ENCODE data around the gene SKOR1.

Gene SKOR1

GRCh38 chr15:67784090-67784781, 41.1 kb upstream of the SKOR1 start:
- no peak overlapping the region for H3K4me3 ChIP-seq (ENCODE audit: low read depth, low read length)
- H3K27me3 ChIP-seq (ENCODE audit: control insufficient read depth, insufficient read depth, low read length): no peaks in the 10 kb centered on the region
- H3K36me3 ChIP-seq (ENCODE audit: control insufficient read depth, insufficient read depth, low read length): no peaks in the 10 kb centered on the region
- no peak overlapping the region for H3K9ac ChIP-seq (ENCODE audit: low read depth, low read length)
- no peaks in the 10 kb centered on the region for H3K9me3 ChIP-seq (ENCODE audit: control insufficient read depth, insufficient read depth, low read length)
- H3K4me1 ChIP-seq (ENCODE audit: control insufficient read depth, insufficient read depth, low read length): peaks cover 23% of the 10 kb centered on the region

GRCh38 chr15:67784856-67785430, 40.4 kb upstream of the SKOR1 start:
- Histone ChIP-seq H3K9ac (ENCODE audit: low read depth, low read length) (no peak overlapping the region), H3K27me3 (ENCODE audit: control insufficient read depth, insufficient read depth, low read length) (no peaks in the 10 kb centered on the region), H3K36me3 (ENCODE audit: control insufficient read depth, insufficient read depth, low read length) (no peaks in the 10 kb centered on the region), H3K9me3 (ENCODE audit: control insufficient read depth, insufficient read depth, low read length) (no peaks in the 10 kb centered on the region), H3K4me1 (ENCODE audit: control insufficient read depth, insufficient read depth, low read length) (peaks cover 19% of the 10 kb centered on the region), H3K4me3 (ENCODE audit: low read depth, low read length) (no peak overlapping the region)

GRCh38 chr15:67785431-67785830, 39.9 kb upstream of the SKOR1 start:
- Histone ChIP-seq H3K4me3 (ENCODE audit: low read depth, low read length) (no peak overlapping the region), H3K9me3 (ENCODE audit: control insufficient read depth, insufficient read depth, low read length) (no peaks in the 10 kb centered on the region), H3K27me3 (ENCODE audit: control insufficient read depth, insufficient read depth, low read length) (no peaks in the 10 kb centered on the region), H3K4me1 (ENCODE audit: control insufficient read depth, insufficient read depth, low read length) (peaks cover 19% of the 10 kb centered on the region), H3K9ac (ENCODE audit: low read depth, low read length) (no peak overlapping the region), H3K36me3 (ENCODE audit: control insufficient read depth, insufficient read depth, low read length) (no peaks in the 10 kb centered on the region)

GRCh38 chr15:67786646-67787045, 38.7 kb upstream of the SKOR1 start:
- H3K4me1 ChIP-seq (ENCODE audit: control insufficient read depth, insufficient read depth, low read length): peaks cover 31% of the 10 kb centered on the region
- H3K36me3 ChIP-seq (ENCODE audit: control insufficient read depth, insufficient read depth, low read length): no peaks in the 10 kb centered on the region
- H3K9ac ChIP-seq (ENCODE audit: low read depth, low read length): no peak overlapping the region
- no peak overlapping the region for H3K4me3 ChIP-seq (ENCODE audit: low read depth, low read length)
- H3K9me3 ChIP-seq (ENCODE audit: control insufficient read depth, insufficient read depth, low read length): no peaks in the 10 kb centered on the region
- no peaks in the 10 kb centered on the region for H3K27me3 ChIP-seq (ENCODE audit: control insufficient read depth, insufficient read depth, low read length)

GRCh38 chr15:67788986-67789385, 36.3 kb upstream of the SKOR1 start:
- no peaks in the 10 kb centered on the region for H3K27me3 ChIP-seq (ENCODE audit: control insufficient read depth, insufficient read depth, low read length)
- peaks cover 31% of the 10 kb centered on the region for H3K4me1 ChIP-seq (ENCODE audit: control insufficient read depth, insufficient read depth, low read length)
- no peak overlapping the region for H3K9ac ChIP-seq (ENCODE audit: low read depth, low read length)
- no peaks in the 10 kb centered on the region for H3K36me3 ChIP-seq (ENCODE audit: control insufficient read depth, insufficient read depth, low read length)
- no peaks in the 10 kb centered on the region for H3K9me3 ChIP-seq (ENCODE audit: control insufficient read depth, insufficient read depth, low read length)
- H3K4me3 ChIP-seq (ENCODE audit: low read depth, low read length): no peak overlapping the region

GRCh38 chr15:67790610-67791319, 34.5 kb upstream of the SKOR1 start:
- no peaks in the 10 kb centered on the region for H3K36me3 ChIP-seq (ENCODE audit: control insufficient read depth, insufficient read depth, low read length)
- no peaks in the 10 kb centered on the region for H3K9me3 ChIP-seq (ENCODE audit: control insufficient read depth, insufficient read depth, low read length)
- peaks cover 27% of the 10 kb centered on the region for H3K4me1 ChIP-seq (ENCODE audit: control insufficient read depth, insufficient read depth, low read length)
- no peaks in the 10 kb centered on the region for H3K27me3 ChIP-seq (ENCODE audit: control insufficient read depth, insufficient read depth, low read length)
- H3K4me3 ChIP-seq (ENCODE audit: low read depth, low read length): peak overlapping the region; percentile 20
- no peak overlapping the region for H3K9ac ChIP-seq (ENCODE audit: low read depth, low read length)

GRCh38 chr15:67792250-67792942, 32.9 kb upstream of the SKOR1 start:
- peaks cover 25% of the 10 kb centered on the region for H3K4me1 ChIP-seq (ENCODE audit: control insufficient read depth, insufficient read depth, low read length)
- H3K9me3 ChIP-seq (ENCODE audit: control insufficient read depth, insufficient read depth, low read length): no peaks in the 10 kb centered on the region
- no peak overlapping the region for H3K4me3 ChIP-seq (ENCODE audit: low read depth, low read length)
- no peak overlapping the region for H3K9ac ChIP-seq (ENCODE audit: low read depth, low read length)
- H3K36me3 ChIP-seq (ENCODE audit: control insufficient read depth, insufficient read depth, low read length): no peaks in the 10 kb centered on the region
- H3K27me3 ChIP-seq (ENCODE audit: control insufficient read depth, insufficient read depth, low read length): no peaks in the 10 kb centered on the region

- Histone ChIP-seq H3K4me1 (ENCODE audit: control insufficient read depth, insufficient read depth, low read length) (peaks cover 21% of the 10 kb centered on the region), H3K36me3 (ENCODE audit: control insufficient read depth, insufficient read depth, low read length) (no peaks in the 10 kb centered on the region), H3K9me3 (ENCODE audit: control insufficient read depth, insufficient read depth, low read length) (no peaks in the 10 kb centered on the region), H3K4me3 (ENCODE audit: low read depth, low read length) (no peak overlapping the region), H3K9ac (ENCODE audit: low read depth, low read length) (no peak overlapping the region), H3K27me3 (ENCODE audit: control insufficient read depth, insufficient read depth, low read length) (no peaks in the 10 kb centered on the region)
These were observed 30.3 kb upstream of the SKOR1 start for GRCh38 chr15:67794832-67795574.

- Histone ChIP-seq H3K4me3 (ENCODE audit: low read depth, low read length) (no peak overlapping the region), H3K9me3 (ENCODE audit: control insufficient read depth, insufficient read depth, low read length) (no peaks in the 10 kb centered on the region), H3K9ac (ENCODE audit: low read depth, low read length) (no peak overlapping the region), H3K27me3 (ENCODE audit: control insufficient read depth, insufficient read depth, low read length) (no peaks in the 10 kb centered on the region), H3K36me3 (ENCODE audit: control insufficient read depth, insufficient read depth, low read length) (no peaks in the 10 kb centered on the region), H3K4me1 (ENCODE audit: control insufficient read depth, insufficient read depth, low read length) (peaks cover 10% of the 10 kb centered on the region)
These were observed 28.8 kb upstream of the SKOR1 start for GRCh38 chr15:67796196-67797127.

- peaks cover 6% of the 10 kb centered on the region for H3K4me1 ChIP-seq (ENCODE audit: control insufficient read depth, insufficient read depth, low read length)
- H3K9ac ChIP-seq (ENCODE audit: low read depth, low read length): no peak overlapping the region
- H3K4me3 ChIP-seq (ENCODE audit: low read depth, low read length): no peak overlapping the region
- no peaks in the 10 kb centered on the region for H3K27me3 ChIP-seq (ENCODE audit: control insufficient read depth, insufficient read depth, low read length)
- H3K36me3 ChIP-seq (ENCODE audit: control insufficient read depth, insufficient read depth, low read length): no peaks in the 10 kb centered on the region
- H3K9me3 ChIP-seq (ENCODE audit: control insufficient read depth, insufficient read depth, low read length): no peaks in the 10 kb centered on the region
These were observed 25.5 kb upstream of the SKOR1 start for GRCh38 chr15:67799801-67800205.

All from iPS-15b (cell line).